COR-L47 (cell line): ENCODE results near the gene C9orf85.
"Not testable (repeated sequence)": the region's sequence is repeated elsewhere in the genome, so short reads cannot be mapped to it uniquely, and the experiment has no call there.

ENCODE experiments used
- DNase-seq: peaks from one replicate; lab custom pipeline; 2025; lab: John Stamatoyannopoulos, UW

The C9orf85 gene, protein sequence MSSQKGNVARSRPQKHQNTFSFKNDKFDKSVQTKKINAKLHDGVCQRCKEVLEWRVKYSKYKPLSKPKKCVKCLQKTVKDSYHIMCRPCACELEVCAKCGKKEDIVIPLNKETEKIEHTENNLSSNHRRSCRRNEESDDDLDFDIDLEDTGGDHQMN

DNA sequence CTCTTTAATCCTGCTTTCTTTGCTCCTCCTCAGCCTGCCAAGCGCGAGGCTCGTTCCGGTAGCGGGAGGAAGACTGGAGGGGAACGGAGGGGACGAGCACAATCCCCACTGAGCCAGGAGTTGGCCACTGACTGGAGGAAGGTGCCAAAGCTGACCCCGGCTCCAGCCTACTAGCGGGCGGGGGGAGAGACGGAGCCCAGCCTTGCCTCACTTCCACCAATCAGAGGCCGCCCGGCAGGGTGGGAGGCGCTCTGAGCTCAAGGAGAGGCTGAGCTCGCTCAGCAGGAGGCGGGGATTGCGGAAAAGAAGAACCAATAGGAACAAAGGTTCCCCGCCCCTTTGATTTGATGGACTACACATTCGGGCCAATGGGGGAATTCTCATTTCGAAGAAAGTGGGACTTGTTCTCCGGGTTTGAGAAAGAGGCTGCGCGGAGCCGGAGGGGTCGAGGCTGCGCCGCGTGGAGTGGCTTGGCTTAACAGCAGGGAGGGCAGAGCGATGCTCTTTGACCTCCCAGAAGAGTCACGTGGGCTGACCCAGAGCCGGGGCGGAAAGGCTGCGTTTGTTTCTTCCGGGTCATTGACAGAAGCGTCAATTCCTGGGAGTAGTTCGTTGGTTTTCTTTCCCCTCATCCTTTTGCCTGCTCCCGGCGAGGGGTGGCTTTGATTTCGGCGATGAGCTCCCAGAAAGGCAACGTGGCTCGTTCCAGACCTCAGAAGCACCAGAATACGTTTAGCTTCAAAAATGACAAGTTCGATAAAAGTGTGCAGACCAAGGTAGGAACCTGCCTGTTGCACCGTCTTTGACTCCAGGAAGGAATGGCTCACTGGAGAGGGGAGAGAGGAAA lies at the start of gene C9orf85, which contains the start of gene ABHD17B:
Gene C9orf85, plus strand, starts transcription at position 579 of the 847 bp plus-strand sequence. Its CDS starts 96 bp downstream, at position 675.
Gene ABHD17B, minus strand, starts transcription at position 133 of the 847 bp plus-strand sequence. CDS start 36,113 bp downstream, outside the sequence.
- peak; percentile 100 for DNase-seq

DNA sequence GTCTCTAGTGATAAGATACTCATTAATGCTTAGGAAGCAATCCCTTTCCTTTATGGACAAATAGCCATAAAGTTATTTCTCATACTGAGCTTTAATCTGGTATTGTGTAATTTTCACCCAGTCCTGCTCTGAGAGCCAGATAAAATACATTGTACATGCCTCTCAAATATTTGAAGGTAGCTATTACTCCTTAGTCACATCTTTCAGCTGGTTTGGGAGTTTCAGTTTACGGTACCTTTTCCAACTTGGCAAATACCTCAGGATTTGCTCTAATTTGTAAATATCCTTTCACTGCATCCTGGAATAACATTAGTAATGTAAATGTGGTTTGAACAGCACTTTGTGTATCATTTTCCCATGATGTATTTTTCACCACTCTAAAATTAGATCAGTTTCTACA lies 47.8 kb upstream of the C9orf85 start:
- DNase-seq, result no peak

DNA sequence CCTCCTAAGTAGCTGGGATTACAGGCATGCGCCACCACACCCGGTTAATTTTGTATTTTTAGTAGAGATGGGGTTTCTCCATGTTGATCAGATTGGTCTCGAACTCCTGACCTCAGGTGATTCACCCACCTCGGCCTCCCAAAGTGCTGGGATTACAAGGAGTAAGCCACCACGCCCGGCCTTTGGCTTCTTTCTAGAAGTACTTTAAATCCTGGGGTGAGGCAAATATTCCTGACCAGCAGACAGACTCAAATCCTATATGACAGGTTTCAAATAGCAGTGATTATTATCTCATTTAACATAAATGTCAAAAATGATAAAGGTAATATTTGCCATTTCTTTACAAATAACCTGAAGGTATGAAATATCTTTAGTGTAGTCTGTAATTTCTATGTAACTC lies 36.1 kb upstream of the C9orf85 start:
- no peak for DNase-seq

DNA sequence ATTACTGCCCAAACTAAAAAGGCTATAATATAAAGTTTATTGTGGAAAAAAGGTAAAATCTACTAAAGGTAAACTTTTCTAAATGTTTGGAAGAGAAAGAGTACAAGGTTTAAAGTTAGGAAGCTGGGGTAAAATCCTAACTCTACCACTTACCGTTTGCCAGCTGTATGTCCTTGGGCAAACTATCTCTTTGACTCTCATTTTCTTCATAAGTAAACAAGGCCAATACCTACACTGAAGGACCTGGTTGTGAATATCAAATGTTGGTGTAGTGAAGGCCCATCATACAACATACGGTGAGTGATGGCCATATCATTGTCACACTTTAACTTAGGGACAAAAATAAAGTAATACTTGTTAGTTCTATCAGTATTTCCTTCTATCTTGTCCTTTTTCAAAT lies 35.3 kb upstream of the C9orf85 start:
- no peak for DNase-seq

DNA sequence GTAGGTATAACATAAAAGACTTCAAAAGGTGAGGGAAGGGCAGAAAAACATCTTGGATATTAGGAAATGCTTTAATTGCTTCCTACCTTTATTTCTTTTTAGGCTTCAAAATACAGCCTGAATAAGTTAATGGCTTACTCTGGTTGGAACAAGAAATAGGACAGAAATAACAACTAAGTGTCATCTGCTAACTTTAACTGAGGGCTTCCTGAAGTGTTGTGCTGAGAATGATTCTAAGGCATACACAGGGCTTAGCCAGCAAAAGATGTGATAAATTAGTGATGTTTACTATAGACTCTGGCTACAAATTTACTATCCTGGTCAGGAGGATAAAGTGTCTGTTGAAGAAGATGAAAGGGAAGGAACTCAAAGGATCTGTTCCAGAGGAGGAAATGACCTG lies 34.6 kb upstream of the C9orf85 start:
- no peak for DNase-seq

DNA sequence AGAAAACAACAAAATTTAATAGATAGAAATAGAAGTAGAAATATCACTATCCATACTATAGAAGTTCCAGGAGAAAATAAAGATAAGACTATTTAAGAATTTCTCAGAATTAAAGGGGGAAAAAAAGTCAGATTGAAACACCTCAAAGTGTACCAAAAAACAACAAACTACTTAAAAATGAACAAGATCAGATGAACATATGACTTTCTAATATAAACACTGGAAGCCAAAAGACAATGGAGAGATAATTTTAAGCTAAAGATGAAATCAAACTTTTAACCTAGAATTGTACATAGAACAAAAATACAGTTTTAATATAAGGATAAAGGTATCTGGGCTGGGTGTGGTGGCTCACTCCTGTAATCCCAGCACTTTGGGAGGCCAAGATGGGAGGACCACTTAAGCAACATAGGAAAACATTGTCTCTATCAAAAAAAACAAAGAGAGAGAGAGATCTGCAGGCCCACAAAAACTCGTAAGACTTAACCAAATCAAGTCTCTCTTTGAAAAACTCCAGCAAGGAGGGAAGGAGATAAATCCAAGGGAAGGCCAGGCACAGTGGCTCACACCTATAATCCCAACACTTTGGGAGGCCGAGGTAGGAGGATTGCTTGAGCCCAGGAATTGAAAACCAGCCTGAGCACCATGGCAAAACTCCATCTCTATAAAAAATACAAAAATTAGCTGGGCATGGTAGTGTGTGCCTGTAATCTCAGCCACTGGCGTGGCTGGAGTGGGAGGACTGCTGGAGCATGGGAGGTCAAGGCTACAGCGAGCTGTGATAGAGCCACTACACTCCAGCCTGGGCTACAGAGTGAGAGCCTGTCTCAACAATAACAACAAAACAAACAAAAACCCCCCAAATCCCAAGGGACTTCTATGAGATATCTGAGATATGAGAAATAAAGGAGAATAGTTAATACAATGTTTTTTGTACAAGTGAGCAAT lies 32.8 kb upstream of the C9orf85 start:
- DNase-seq, result no peak

DNA sequence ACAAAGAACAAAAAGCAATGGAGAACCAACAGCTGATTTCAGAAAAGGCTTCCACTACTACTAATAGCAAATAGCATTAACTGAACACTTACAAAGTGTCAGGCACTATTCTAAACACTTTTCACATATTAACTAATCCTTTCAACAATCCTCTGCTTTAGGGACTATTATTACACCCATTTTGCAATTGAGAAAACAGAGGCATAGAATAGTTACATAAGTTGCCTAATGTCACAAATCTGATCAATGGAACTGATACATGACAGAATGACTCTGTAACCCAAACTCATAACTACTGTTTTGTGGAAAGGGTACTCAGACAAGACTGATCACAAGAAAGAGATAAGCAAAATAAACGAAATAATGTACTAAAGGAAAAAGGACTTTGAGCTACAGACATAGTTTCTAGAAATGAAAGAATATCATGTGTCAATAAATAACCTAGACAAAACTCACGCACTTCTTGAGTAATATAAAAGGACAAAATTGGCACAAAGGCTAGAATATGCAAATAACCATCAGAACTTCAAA lies 31.7 kb upstream of the C9orf85 start:
- no peak for DNase-seq

DNA sequence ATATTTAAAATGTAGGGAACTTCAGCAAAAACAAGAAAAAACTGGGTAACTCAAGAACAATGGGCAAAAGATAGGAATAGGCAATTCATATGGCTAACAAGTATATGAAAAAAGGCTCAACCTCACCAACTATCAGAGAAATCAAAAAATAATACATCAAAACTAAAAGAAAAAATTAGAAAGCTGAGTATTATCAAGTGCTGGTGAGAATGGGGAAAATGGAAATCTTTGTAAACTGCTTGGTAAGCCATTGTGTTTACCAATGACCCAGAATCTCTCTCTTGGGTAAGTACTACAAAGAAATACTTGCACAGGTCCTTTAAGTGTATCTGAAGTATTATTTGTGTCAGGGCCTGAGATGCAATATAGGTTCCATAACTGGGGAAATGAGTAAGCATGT lies 27.4 kb upstream of the C9orf85 start:
- no peak for DNase-seq

DNA sequence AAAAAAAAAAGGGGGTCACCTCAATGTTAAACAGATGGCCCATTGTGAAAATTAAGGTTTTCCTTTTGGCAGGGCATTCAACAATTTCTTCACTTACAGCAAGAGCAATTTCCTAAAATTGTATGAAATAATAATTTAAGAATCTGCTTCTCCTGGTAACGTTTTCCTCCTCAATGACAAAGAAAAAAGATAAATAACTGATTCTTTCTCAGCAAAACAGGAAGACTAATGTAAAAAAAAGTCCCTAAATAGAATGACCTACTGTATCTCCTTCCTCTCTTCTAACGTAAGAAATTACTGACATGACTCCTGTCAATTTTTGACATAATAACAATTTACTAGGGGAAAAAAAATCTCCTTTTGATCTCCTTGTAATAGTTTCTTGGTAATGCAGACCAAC lies 26.0 kb upstream of the C9orf85 start:
- no peak for DNase-seq

DNA sequence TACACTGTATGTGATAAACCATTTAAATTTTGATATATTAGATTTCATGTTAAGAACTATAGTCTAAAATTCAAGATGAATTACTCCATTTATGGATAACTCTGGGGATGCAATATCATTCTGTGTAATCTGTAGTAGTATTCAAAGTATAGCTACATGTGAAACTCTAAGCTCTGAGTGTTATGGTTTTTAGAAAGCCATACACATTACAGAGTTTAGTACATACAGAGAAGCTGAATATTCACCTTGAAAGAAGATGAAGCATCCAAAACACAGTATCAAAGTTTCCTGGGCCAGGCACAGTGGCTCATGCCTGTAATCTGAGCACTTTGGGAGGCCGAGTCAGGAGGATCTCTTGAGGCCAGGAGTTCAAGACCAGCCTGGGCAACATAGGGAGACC lies 25.4 kb upstream of the C9orf85 start:
- no peak for DNase-seq

DNA sequence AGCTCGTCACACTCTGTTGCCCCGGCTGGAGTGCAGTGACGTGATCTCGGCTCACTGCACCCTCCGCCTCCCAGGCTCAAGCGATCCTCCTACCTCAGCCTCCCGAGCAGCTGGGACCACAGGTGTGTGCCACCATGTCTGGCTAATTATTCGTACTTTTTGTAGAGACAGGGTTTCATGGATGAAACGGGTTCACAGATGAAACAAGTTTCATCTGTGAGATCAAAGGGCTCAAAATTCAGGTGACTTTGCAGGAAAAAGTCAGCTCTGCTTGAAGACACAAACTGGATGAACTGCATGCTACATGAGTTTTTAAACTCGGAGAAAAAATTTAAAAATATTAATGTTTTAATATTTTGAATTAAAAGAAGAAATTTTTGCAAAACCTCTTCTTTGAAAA lies 24.9 kb upstream of the C9orf85 start:
- no peak for DNase-seq

DNA sequence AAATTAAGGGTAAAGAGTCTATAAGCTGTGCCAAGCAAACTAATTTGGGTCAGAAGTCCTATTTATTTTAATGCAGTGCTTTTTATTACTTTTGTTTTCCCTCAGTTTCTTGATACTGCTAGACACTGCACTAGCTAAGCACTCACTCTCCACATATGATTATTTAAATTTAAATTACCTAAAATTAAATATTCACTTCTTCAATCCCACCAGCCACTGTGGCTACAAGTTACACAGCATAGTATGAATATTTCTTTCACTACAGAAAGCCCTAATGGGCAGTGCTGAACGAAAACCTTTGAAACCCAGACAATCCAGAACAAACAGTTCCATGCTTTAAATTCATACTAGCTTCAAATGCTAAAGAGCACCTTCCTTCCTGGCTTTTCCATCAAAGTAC lies 24.1 kb upstream of the C9orf85 start:
- no peak for DNase-seq

DNA sequence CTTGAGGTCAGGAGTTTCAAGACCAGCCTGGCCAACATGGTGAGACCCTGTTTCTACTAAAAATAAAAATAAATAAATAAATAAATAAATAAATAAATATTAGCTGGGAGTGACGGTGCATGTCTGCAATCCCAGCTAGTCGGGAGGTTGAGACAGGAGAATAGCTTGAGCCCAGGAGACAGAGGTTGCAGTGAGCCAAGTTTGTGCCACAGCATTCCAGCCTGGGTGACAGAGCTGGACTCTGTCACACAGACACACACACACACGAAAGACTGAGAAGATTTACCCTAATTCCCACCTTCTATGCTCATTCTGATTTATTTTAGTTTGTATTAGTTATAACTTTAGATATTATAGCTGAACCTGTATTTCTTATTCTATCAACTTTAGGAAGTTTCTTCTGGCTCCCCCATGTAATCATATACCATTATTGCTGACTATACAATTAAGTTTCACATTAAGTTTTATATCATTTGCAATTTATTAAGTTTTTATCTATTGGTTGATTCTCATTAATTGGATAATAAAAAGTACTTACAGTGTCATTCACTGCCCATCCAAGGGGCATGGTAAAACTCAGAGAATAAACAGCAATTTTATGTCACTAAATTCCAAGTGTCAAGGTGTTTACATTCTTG lies 21.3 kb upstream of the C9orf85 start:
- no peak for DNase-seq

DNA sequence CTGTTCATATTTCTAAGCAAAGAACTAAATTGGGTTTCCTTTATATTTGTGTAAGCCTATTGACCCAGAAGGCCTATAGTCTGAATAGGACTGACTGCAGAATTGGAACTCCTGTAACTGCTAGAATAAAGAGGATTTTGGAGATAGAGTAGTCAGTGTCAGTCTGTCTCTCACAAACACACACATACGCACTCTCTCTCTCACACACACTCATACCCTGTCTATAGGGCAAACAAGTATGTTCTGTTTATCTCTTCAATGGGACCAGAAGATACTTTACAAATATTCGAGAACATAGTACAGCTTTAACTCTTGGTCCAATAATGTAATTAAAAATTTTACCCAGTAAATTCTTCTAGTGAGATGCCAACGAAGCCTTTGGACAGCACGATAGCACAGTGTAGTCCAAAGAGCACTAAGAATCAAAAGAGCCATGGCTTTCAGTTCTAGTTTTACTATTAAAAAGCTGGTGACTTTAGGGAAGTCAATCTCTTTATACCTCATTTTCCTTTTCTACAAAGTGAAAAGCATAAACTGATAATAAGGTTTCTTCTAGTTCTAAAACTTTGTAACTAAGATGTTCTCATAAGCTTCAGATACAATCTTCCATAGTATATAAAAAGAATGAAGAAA lies 19.8 kb upstream of the C9orf85 start:
- DNase-seq, result no peak

DNA sequence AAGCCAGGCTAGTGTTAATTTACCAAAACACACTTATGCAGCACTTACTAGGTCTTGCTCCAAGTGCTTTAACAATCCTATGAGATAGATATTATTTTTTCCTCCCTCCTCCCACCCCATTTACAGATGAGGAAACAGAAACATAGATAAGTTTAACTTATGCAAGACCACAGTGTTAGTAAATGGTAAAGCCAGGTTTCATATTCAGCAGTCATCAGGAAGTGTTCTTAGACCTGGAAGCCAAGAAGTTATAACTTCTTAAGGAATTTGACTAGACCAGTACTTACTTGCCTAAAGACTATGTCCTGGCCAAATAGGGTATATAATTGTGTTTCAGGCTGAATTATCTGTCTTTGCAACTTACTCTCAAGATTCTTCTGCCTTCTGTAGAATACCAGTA lies 16.3 kb upstream of the C9orf85 start:
- DNase-seq, result no peak

DNA sequence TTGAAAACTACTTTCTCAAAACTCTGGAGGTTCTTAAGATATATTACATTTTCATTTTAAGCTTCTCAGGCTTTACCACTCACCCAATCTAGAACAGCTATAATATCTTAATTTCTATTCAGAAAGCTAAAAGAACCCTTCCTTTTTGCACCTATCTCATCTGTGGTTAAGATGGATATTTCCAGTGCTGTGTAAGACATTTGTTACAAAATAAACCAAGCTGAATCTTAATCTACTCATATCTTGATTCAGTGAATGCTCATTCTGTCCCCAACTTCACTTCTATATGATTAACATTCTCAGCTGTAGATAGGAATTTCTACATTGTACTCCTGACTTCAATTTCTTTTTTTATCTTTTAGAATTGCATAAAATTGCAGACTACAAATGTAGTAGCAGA lies 15.5 kb upstream of the C9orf85 start:
- no peak for DNase-seq

DNA sequence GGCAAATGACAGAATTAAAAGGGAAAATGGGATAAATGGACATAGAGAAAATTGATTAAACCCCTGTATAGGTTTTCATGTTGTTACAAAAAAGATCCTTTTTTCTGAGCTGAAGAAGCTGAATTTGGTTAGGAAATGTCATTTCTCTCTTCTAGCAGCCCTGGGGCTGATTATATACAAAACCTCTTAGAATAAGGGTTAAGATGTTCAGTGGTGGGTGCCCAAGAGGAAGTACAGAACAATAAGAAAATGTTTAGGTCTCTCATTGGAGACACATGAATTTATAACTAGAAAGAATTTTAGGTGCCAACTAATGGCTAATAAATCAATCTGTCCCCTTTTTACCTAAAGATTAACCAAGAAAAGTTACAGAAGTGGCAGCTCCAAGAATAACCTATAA lies 14.7 kb upstream of the C9orf85 start:
- DNase-seq, result no peak

DNA sequence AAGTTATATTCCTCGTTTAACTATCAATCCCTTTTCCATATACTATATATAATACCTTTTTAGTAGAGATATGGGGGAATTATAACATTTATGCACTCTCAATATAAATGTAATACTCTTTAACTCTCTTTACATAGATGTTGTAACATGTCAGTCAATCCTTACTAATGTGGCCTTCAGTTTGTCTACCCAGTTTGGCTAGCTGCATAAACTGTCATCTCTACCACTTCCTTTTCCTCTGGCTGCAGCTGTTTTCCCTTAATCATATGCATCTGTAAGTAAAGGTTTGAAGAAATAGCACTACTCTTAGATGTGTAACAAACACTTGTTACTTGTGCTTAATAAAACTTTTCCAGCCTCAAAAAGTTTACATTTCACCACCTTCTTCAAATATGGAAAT lies 13.9 kb upstream of the C9orf85 start:
- DNase-seq, result no peak

DNA sequence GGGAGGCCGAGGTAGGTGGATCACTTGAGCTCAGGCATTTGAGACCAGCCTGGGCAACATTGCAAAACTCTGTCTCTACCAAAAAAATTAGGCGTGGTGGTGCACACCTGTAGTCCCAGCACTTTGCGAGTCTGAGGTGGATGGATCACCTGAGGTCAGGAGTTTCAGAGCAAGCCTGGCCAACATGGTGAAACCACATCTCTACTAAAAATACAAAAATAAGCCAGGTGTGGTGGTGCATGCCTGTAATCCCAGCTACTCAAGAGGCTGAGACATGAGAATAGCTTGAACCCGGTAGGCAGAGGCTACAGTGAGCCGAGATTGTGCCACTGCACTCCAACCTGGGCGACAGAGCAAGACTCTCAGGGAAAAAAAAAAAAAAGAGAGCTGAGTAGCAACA lies 12.7 kb upstream of the C9orf85 start:
- not testable (repeated sequence) for DNase-seq

DNA sequence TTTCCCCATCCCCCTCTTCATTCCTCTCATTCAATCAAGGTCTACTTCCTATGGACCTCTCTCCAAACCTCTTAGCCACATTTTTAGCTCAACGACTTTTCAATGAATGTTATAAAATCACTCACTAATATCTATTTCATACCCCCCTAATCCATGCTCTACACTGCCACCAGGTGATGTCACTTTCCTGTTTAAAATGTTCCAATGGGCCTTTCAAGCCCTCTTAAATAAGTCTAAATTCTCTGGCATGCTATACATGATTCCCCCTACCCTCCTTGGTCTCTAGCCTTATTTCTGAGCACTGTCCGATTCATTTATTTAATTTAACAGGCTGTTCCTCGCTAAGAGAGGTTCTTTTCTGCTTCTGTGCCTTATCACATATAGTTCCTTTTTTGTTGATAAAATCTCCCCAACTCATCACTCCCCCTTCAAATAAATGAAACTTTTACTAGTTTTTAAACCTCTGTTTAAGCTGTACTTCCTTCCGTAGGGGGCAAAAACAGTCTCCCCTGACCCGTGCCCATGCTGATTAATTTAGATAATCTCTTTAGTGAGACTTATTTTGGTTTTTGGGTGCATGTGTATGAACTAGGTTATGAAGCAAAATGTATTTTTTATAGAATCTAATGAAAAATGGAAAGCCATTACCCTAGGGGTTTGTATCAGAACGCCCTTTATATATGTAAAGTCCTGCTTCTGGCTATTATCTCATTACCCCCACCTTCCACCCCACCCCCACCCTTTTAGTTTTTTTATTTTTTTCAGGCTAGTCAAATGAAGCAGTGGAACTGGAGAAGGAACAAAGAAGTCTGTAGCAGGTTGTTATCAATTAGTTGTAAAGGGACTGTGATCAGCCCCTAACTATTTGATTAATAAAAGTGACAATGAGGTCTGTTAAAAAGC lies 9.5 kb upstream of the C9orf85 start:
- no peak for DNase-seq
